Right lobe of liver (tissue), 6 donors: ENCODE results near the gene ITGA3. TPM values are rescaled to one million over a fixed set of nuclear protein-coding genes. Genes with fewer than 3 reads are reported as not detected.
A peak's percentile ranks its signal among the peaks of the same experiment; 100 is the strongest.

ENCODE experiments used
- ATAC-seq, 4 donors: fragments of 200-7000 bp; cut with Tn5 transposase; one replicate each; pipeline ENCODE4 v1.9.1; 2020; ENCODE audit warnings: mild to moderate bottlenecking in 4 of 4, moderate library complexity in 4 of 4
- DNase-seq, 3 donors: peaks; one replicate each; pipeline ENCODE4 v3.0.0-alpha.2; 2020
- H3K27ac ChIP-seq, 3 donors: fragments of 200-600 bp; one replicate each; pipeline ENCODE4 v1.8.0; 2022
- H3K27me3 ChIP-seq, 2 donors: fragments of 200-600 bp; one replicate each; pipeline ENCODE4 v1.8.0; 2022
- H3K36me3 ChIP-seq, 4 donors: fragments of 200-600 bp; sonication (generic) in 1 of 4; one replicate each; pipeline versions ENCODE4 v1.5.1 to v1.8.0; 2017 to 2022; ENCODE audit warnings: control low read depth in 1 of 4
- H3K4me1 ChIP-seq, 4 donors: fragments of 200-600 bp; sonication (generic) in 1 of 4; one replicate each; pipeline versions ENCODE4 v1.5.1 to v1.8.0; 2017 to 2022; ENCODE audit warnings: control low read depth in 1 of 4
- H3K4me3 ChIP-seq, 3 donors: fragments of 200-600 bp; one replicate each; pipeline ENCODE4 v1.8.0; 2022
- H3K9me3 ChIP-seq, 4 donors: fragments of 200-600 bp; sonication (generic) in 1 of 4; one replicate each; pipeline versions ENCODE4 v1.5.1 to v1.8.0; 2017 to 2022; ENCODE audit warnings: control low read depth in 1 of 4
- POLR2A ChIP-seq: fragments of 450-650 bp; IDR thresholded peaks from one replicate; pipeline ENCODE4 v1.6.1; 2017; ENCODE audit warnings: antibody characterized with exemption, mild to moderate bottlenecking
- WGBS: methylation state at CpG from one replicate; pipeline ENCODE4 v1.1.6; 2018; ENCODE audit warnings: low coverage, low lambda C conversion rate; ENCODE audit not compliant: insufficient coverage; ENCODE audit errors: missing lambda C conversion rate; 5-methylcytosine and 5-hydroxymethylcytosine counted together
- intact Hi-C, 2 donors: fragments of 100-400 bp; cut with DNase I; formaldehyde crosslinking; loops; one replicate each; pipeline versions ENCODE4 v1.11.2 to v1.14.1; 2022
- total RNA-seq, 6 experiments: library from RNA; depleted of rRNA in 2 of 6; stranded (reverse); fragments of >200 nt in 2 of 6; fragmentation: NEBNext Ultra II Directional in 3 of 6; extraction: Animal tissue kit (Norgen Biotek cat#: 25700) in 3 of 6; gene quantifications; one replicate each; pipeline versions ENCODE4 v1.1.0 to v1.2.4, GENCODE V29; 2016 to 2023
- TF ChIP-seq, protein P1 (sequence below), 4 donors: fragments of 200-600 bp in 3 of 4; fragments of 450-650 bp in 1 of 4; IDR thresholded peaks; one replicate each; pipeline versions ENCODE4 v1.5.1 to v1.8.0; 2016 to 2022; ENCODE audit warnings: antibody characterized with exemption in 4 of 4, mild to moderate bottlenecking in 2 of 4
- donor health status: DM: no; HTN: yes; CAD: no.
- donor health status: DM: no; HTN: no; CAD: no.
- donor health status: DM: no; HTN: no; CAD: no.
- donor health status: DM: no; HTN: yes; CAD: no.
- donor health status: DM: no; HTN: yes; CAD: no.

The ITGA3 gene
- total RNA-seq, 6 experiments from 2014 or later = 1.4 to 3.7 (median 2.4) TPM

DNA sequence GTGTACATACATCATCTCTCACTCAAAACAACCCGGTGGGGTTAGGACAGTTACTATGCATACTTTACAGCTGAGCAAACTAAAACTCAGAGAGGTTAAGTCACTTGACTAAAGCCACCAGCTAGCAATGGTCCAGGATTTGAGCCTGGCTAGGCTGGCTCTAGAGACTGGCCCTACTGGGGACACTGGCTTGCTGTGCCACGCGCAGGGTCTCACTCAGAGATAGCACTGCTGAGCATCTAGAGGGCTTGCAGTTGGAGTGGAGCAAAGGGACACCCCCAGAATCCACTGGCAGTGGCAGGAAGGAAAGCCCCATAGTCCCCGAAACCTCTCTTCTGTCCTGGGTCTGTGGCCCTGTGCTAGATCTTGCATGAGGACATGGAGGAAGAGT is 62.9 kb downstream of the ITGA3 start:
- intact Hi-C loops = loop anchor here (10.0 kb wide), 1 partner anchor 46 kb away; the partner anchor contains the start of gene SGCA (in 2 of the 2)
- WGBS = 60% methylated on average over 1 of the region's 4 CpGs
- Histone ChIP-seq H3K4me3 (no peak overlapping the region), H3K27ac (no peak overlapping the region), H3K27me3 (no peaks in the 10 kb centered on the region), H3K9me3 (no peaks in the 10 kb centered on the region), H3K4me1 (peaks cover 0 to 13% (median 0%) of the 10 kb centered on the region in 4 donors), H3K36me3 (no peaks in the 10 kb centered on the region)
- ATAC-seq (no peak), DNase-seq (no peak)
- TF ChIP-seq POLR2A = no peak
- TF ChIP-seq, protein P1, sequence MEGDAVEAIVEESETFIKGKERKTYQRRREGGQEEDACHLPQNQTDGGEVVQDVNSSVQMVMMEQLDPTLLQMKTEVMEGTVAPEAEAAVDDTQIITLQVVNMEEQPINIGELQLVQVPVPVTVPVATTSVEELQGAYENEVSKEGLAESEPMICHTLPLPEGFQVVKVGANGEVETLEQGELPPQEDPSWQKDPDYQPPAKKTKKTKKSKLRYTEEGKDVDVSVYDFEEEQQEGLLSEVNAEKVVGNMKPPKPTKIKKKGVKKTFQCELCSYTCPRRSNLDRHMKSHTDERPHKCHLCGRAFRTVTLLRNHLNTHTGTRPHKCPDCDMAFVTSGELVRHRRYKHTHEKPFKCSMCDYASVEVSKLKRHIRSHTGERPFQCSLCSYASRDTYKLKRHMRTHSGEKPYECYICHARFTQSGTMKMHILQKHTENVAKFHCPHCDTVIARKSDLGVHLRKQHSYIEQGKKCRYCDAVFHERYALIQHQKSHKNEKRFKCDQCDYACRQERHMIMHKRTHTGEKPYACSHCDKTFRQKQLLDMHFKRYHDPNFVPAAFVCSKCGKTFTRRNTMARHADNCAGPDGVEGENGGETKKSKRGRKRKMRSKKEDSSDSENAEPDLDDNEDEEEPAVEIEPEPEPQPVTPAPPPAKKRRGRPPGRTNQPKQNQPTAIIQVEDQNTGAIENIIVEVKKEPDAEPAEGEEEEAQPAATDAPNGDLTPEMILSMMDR (IDR thresholded peaks at IDR 0.05) = no peak

DNA sequence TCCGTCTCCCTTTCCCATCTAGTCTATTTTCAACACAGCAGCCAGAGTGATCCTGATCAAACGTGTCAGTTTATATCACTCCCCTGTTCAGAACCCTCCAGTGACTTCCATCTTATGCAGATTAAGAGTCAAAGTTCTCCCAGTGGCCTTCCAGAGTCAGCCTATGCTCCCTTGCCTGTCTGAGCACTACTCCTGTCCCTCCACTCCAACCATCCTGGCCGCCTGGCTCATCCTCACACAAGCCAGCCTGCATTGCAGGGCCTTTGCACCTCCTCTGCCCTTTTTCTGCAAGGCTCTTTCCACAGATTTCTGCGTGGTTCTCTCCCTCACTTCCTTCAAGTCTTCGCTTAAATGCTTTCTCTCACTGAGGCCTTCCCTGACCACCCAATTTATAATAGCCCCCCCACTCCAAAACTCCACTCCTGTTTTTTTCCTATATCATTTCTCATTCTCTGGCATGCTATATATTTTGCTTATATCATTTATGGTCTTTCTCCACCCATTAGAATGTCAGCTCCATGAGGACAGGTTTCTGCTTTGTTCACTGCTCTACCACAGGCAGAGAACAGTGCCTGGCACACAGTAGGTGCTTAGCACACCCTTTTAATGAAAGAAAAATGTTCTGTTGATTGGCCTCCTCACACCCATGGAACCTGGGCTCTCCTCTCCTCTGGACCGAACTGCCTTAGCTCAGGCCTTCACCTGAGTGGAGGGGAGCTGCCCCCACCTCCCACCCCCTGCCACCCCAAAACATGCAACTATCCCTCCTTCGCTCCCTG is 64.8 kb downstream of the ITGA3 start:
- peaks cover 0 to 13% (median 0%) of the 10 kb centered on the region in 4 donors for H3K4me1 ChIP-seq
- intact Hi-C loops = no loop called here
- H3K9me3 ChIP-seq = no peaks in the 10 kb centered on the region
- TF ChIP-seq, protein P1 (IDR thresholded peaks at IDR 0.05) = no peak
- no peak for TF ChIP-seq POLR2A
- no peak overlapping the region for H3K4me3 ChIP-seq
- no peak overlapping the region for H3K27ac ChIP-seq
- no peaks in the 10 kb centered on the region for H3K27me3 ChIP-seq
- no peak for DNase-seq
- WGBS = 71% methylated on average over 5 of the region's 7 CpGs
- ATAC-seq = no peak
- no peaks in the 10 kb centered on the region for H3K36me3 ChIP-seq

DNA sequence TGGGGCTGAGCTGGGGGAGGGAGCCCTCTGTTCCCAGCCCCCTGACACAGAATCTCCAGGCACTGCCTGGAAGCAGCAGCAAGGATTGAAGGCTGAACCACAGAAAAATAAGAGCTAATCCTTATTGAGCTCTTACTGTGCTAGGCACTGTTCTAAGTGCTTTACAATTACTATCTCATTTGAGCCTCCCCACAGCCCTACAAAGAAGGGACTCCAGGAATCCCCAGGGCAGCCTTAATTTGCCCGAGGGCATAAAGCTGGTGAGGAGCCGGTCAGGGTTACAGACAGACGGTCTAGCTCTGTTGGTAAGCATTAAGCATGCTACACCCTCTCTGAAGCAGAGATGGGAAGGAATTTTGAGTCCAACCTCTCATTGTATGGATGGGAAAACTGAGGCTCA is 67.0 kb downstream of the ITGA3 start:
- Histone ChIP-seq H3K4me1 (no peaks in the 10 kb centered on the region), H3K9me3 (no peaks in the 10 kb centered on the region), H3K27ac (peak overlapping the region in 1 of 3 donors; percentile 24), H3K27me3 (no peaks in the 10 kb centered on the region), H3K4me3 (no peak overlapping the region), H3K36me3 (no peaks in the 10 kb centered on the region)
- 60% methylated on average over 3 of the region's 3 CpGs for WGBS
- DNase-seq (no peak), ATAC-seq (no peak)
- intact Hi-C loops = no loop called here
- TF ChIP-seq, protein P1 (IDR thresholded peaks at IDR 0.05) = no peak
- TF ChIP-seq POLR2A = no peak

- no peak for TF ChIP-seq POLR2A
- TF ChIP-seq, protein P1 (IDR thresholded peaks at IDR 0.05) = no peak
- no peaks in the 10 kb centered on the region for H3K36me3 ChIP-seq
- 41% methylated on average over 8 of the region's 12 CpGs for WGBS
- no peak overlapping the region for H3K4me3 ChIP-seq
- no peaks in the 10 kb centered on the region for H3K4me1 ChIP-seq
- H3K27me3 ChIP-seq = peaks cover 0 to under 1% of the 10 kb centered on the region in 2 donors
- intact Hi-C loops = no loop called here
- peak overlapping the region in 1 of 3 donors; percentile 24 for H3K27ac ChIP-seq
- no peaks in the 10 kb centered on the region for H3K9me3 ChIP-seq
- ATAC-seq (peak; percentile 12 to 33 (median 26)), DNase-seq (no peak)
These were observed 67.9 kb downstream of the ITGA3 start for GRCh38 chr17:50123649-50124349.
